Measurements from ENCODE around the gene LRRC36.

The LRRC36 gene

GRCh38 chr16:67342616-67343015, 16.0 kb downstream of the LRRC36 start:
- no peaks in the 10 kb centered on the region for H3K4me1 ChIP-seq (ENCODE audit: insufficient read depth, low read length, poor library complexity, severe bottlenecking)
- no peaks in the 10 kb centered on the region for H3K36me3 ChIP-seq (ENCODE audit: insufficient read depth, low read length)
- no peak for TF ChIP-seq EZH2phosphoT487 (IDR thresholded peaks at IDR 0.05; ENCODE audit: borderline replicate concordance)
- no peak for TF ChIP-seq CTCF (conservative IDR thresholded peaks at IDR 0.05; ENCODE audit: low read length)
- no peak overlapping the region for H3K9ac ChIP-seq (ENCODE audit: low read depth, low read length, poor library complexity, severe bottlenecking)
- H3K4me2 ChIP-seq (ENCODE audit: low read depth, low read length, poor library complexity, severe bottlenecking): no peak overlapping the region
- no peak overlapping the region for H3K4me3 ChIP-seq (ENCODE audit: low read length, poor library complexity, severe bottlenecking)
- no peaks in the 10 kb centered on the region for H3F3A ChIP-seq (ENCODE audit: low read depth)
- H2AFZ ChIP-seq (ENCODE audit: low read length): no peak overlapping the region
- no peaks in the 10 kb centered on the region for H3K9me3 ChIP-seq (ENCODE audit: insufficient read depth, low read depth, low read length)
- no peaks in the 10 kb centered on the region for H3K9me2 ChIP-seq (replicated peaks; ENCODE audit: low read depth, low read length)
- no peaks in the 10 kb centered on the region for H3K27me3 ChIP-seq (ENCODE audit: insufficient read depth, low read length, poor library complexity, severe bottlenecking)
- no peaks in the 10 kb centered on the region for H4K20me1 ChIP-seq (ENCODE audit: insufficient read depth, low read length, poor library complexity, severe bottlenecking)
- no peaks in the 10 kb centered on the region for H3K79me2 ChIP-seq (ENCODE audit: insufficient read depth, low read length)

- Histone ChIP-seq H3K4me1 (ENCODE audit: insufficient read depth, low read length, poor library complexity, severe bottlenecking) (no peaks in the 10 kb centered on the region), H3K4me3 (ENCODE audit: low read length, poor library complexity, severe bottlenecking) (no peak overlapping the region), H4K20me1 (ENCODE audit: insufficient read depth, low read length, poor library complexity, severe bottlenecking) (no peaks in the 10 kb centered on the region), H3K9ac (ENCODE audit: low read depth, low read length, poor library complexity, severe bottlenecking) (no peak overlapping the region), H3K79me2 (ENCODE audit: insufficient read depth, low read length) (no peaks in the 10 kb centered on the region), H3F3A (ENCODE audit: low read depth) (no peaks in the 10 kb centered on the region), H3K4me2 (ENCODE audit: low read depth, low read length, poor library complexity, severe bottlenecking) (no peak overlapping the region), H3K36me3 (ENCODE audit: insufficient read depth, low read length) (no peaks in the 10 kb centered on the region), H3K9me3 (ENCODE audit: insufficient read depth, low read depth, low read length) (no peaks in the 10 kb centered on the region), H3K9me2 (replicated peaks; ENCODE audit: low read depth, low read length) (no peaks in the 10 kb centered on the region), H3K27me3 (ENCODE audit: insufficient read depth, low read length, poor library complexity, severe bottlenecking) (no peaks in the 10 kb centered on the region), H2AFZ (ENCODE audit: low read length) (no peak overlapping the region; the same call in 1 of the 2 replicates)
- TF ChIP-seq CTCF (conservative IDR thresholded peaks at IDR 0.05; ENCODE audit: low read length) (no peak), EZH2phosphoT487 (IDR thresholded peaks at IDR 0.05; ENCODE audit: borderline replicate concordance) (no peak)
Observed at GRCh38 chr16:67345401-67345800, 18.8 kb downstream of the LRRC36 start.

- no peaks in the 10 kb centered on the region for H3K27me3 ChIP-seq (ENCODE audit: insufficient read depth, low read length, poor library complexity, severe bottlenecking)
- no peaks in the 10 kb centered on the region for H3K9me2 ChIP-seq (replicated peaks; ENCODE audit: low read depth, low read length)
- H3K4me3 ChIP-seq (ENCODE audit: low read length, poor library complexity, severe bottlenecking): no peak overlapping the region
- no peaks in the 10 kb centered on the region for H3K36me3 ChIP-seq (ENCODE audit: insufficient read depth, low read length)
- TF ChIP-seq CTCF (conservative IDR thresholded peaks at IDR 0.05; ENCODE audit: low read length) (no peak), EZH2phosphoT487 (IDR thresholded peaks at IDR 0.05; ENCODE audit: borderline replicate concordance) (no peak)
- H3K9me3 ChIP-seq (ENCODE audit: insufficient read depth, low read depth, low read length): no peaks in the 10 kb centered on the region
- H3K79me2 ChIP-seq (ENCODE audit: insufficient read depth, low read length): no peaks in the 10 kb centered on the region
- H4K20me1 ChIP-seq (ENCODE audit: insufficient read depth, low read length, poor library complexity, severe bottlenecking): no peaks in the 10 kb centered on the region
- no peaks in the 10 kb centered on the region for H3K4me1 ChIP-seq (ENCODE audit: insufficient read depth, low read length, poor library complexity, severe bottlenecking)
- H3K9ac ChIP-seq (ENCODE audit: low read depth, low read length, poor library complexity, severe bottlenecking): no peak overlapping the region
- no peak overlapping the region for H2AFZ ChIP-seq (ENCODE audit: low read length)
- no peaks in the 10 kb centered on the region for H3F3A ChIP-seq (ENCODE audit: low read depth)
- no peak overlapping the region for H3K4me2 ChIP-seq (ENCODE audit: low read depth, low read length, poor library complexity, severe bottlenecking)
Observed at GRCh38 chr16:67346341-67346740, 19.7 kb downstream of the LRRC36 start.

Data from Loucy (cell line).